Colonic mucosa (tissue), 4 donors: ENCODE results near the gene SDCBP2. TPM values are rescaled to one million over a fixed set of nuclear protein-coding genes. Genes with fewer than 3 reads are reported as not detected.

Source experiments
- DNase-seq: peaks from one replicate; pipeline ENCODE4 v3.0.0-alpha.2; 2020
- H3K27ac ChIP-seq: fragments of 200-600 bp; one replicate; pipeline ENCODE4 v1.8.0; 2021
- H3K27me3 ChIP-seq: fragments of 200-600 bp; one replicate; pipeline ENCODE4 v1.8.0; 2021
- H3K36me3 ChIP-seq: fragments of 200-600 bp; one replicate; pipeline ENCODE4 v1.8.0; 2021
- H3K4me1 ChIP-seq: fragments of 200-600 bp; one replicate; pipeline ENCODE4 v1.8.0; 2021; ENCODE audit warnings: mild to moderate bottlenecking
- H3K4me3 ChIP-seq: fragments of 200-600 bp; one replicate; pipeline ENCODE4 v1.8.0; 2021
- H3K9ac ChIP-seq, 2 donors: one replicate each; pipeline ENCODE4 v1.7.0; 2013; ENCODE audit warnings: control low read depth in 2 of 2, low read depth in 2 of 2, low read length in 2 of 2
- H3K9me3 ChIP-seq: fragments of 200-600 bp; one replicate; pipeline ENCODE4 v1.8.0; 2021
- intact Hi-C: fragments of 100-400 bp; cut with DNase I; formaldehyde crosslinking; loops from one replicate; pipeline ENCODE4 v1.14.1; 2022
- total RNA-seq, 2 donors: library from RNA; stranded (reverse); fragmentation: NEBNext Ultra II Directional in 1 of 2; extraction: Animal tissue kit (Norgen Biotek cat#: 25700) in 1 of 2; gene quantifications; one replicate each; pipeline ENCODE4 v1.2.1, GENCODE V29; 2021
- TF ChIP-seq, protein P1 (sequence below): fragments of 200-600 bp; IDR thresholded peaks from one replicate; pipeline ENCODE4 v1.8.0; 2022; ENCODE audit warnings: antibody characterized with exemption, mild to moderate bottlenecking
- donor health status: healthy.
- donor health status: DM: no; HTN: no; CAD: no.
- donor health status: DM: no; HTN: no; CAD: no.

The SDCBP2 gene
- total RNA-seq, 2 donors from 2014 or later = 202 to 345 TPM

DNA sequence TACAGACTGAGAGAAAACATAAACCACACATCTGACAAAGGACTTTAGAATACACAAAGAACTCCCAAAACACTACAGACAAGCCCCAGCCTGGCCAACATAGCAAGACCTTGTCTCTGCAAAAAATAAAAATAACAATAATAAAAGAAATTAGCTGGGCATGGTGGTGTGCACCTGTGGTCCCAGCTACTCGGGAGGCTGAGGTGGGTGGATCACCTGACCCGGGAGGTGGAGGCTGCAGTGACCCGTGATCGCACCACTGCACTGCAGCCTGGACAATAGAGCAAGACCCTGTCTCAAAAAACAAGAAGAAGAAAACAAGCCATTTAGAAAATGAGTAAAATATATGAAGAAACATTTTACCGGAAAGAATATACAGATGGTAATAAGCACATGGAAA is 13.1 kb downstream of the SDCBP2 start:
- H3K27me3 ChIP-seq = no peaks in the 10 kb centered on the region
- DNase-seq = no peak
- intact Hi-C loops = no loop called here
- H3K9me3 ChIP-seq = no peaks in the 10 kb centered on the region
- H3K9ac ChIP-seq = no peak overlapping the region
- H3K4me1 ChIP-seq = no peaks in the 10 kb centered on the region
- no peak overlapping the region for H3K27ac ChIP-seq
- H3K4me3 ChIP-seq = no peak overlapping the region
- TF ChIP-seq, protein P1, sequence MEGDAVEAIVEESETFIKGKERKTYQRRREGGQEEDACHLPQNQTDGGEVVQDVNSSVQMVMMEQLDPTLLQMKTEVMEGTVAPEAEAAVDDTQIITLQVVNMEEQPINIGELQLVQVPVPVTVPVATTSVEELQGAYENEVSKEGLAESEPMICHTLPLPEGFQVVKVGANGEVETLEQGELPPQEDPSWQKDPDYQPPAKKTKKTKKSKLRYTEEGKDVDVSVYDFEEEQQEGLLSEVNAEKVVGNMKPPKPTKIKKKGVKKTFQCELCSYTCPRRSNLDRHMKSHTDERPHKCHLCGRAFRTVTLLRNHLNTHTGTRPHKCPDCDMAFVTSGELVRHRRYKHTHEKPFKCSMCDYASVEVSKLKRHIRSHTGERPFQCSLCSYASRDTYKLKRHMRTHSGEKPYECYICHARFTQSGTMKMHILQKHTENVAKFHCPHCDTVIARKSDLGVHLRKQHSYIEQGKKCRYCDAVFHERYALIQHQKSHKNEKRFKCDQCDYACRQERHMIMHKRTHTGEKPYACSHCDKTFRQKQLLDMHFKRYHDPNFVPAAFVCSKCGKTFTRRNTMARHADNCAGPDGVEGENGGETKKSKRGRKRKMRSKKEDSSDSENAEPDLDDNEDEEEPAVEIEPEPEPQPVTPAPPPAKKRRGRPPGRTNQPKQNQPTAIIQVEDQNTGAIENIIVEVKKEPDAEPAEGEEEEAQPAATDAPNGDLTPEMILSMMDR = no peak
- peaks cover 3% of the 10 kb centered on the region for H3K36me3 ChIP-seq

DNA sequence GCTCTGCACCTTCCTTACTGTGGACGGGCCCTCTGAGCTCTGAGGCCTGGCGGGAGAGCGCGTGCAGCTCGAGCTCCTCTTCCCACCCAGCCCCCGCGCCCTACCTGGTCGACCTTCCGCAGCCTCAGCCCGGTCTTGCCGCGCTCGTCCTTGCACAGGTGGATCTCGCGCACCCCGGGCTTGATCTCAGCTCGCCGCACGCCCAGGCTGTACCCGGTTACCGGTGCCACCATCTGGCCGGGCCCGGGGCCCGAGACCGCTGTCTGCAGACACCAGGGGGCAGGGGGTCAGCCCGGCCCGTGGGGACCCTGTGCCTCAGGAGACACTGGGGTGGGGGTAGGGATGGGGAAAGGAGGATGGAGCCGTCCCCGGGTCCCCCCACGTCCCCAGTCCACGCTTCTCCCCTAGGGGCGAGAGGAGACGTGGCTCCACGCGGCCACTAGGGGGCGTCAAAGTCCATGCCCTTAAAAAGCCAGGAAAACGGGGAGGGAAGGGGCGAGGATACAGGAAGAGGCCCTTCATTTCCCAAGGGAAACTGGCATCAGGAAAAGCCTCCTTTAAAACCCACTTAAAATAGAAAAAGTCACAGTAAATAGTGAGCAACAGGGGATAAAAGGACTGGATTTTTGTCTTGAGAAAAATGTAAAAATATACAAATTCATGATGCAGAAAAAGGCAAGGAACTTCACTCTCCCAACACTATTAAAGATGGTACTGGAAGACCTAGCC is 15.5 kb downstream of the SDCBP2 start:
- Histone ChIP-seq H3K9me3 (no peaks in the 10 kb centered on the region), H3K9ac (no peak overlapping the region), H3K27ac (no peak overlapping the region), H3K4me3 (no peak overlapping the region), H3K4me1 (no peaks in the 10 kb centered on the region), H3K36me3 (peaks cover 3% of the 10 kb centered on the region), H3K27me3 (no peaks in the 10 kb centered on the region)
- TF ChIP-seq, protein P1 = peak; percentile 97
- intact Hi-C loops = loop anchor here (2.0 kb wide), 1 partner anchor 123 kb away; no protein-coding TSS in a partner anchor
- peak; percentile 78 for DNase-seq

DNA sequence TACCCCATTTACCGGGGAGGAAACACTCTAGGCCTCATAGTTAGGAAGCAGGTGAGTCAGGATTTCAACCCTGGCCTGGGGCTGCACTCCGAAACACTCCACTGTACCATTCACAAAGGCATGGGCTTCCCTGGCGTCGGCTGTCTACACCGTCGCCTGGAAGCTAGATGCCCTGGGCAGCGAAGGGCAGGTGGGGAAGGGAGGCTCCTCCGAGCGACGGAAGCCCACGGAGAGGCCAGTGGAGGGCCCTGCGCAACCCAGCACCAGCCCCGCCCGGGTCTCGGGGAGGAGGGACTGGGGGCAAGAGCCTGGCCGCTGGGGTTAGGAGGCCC is 16.1 kb downstream of the SDCBP2 start:
- intact Hi-C loops = loop anchor here (2.0 kb wide), 1 partner anchor 124 kb away; no protein-coding TSS in a partner anchor
- Histone ChIP-seq H3K4me3 (no peak overlapping the region), H3K27me3 (no peaks in the 10 kb centered on the region), H3K9me3 (no peaks in the 10 kb centered on the region), H3K4me1 (no peaks in the 10 kb centered on the region), H3K9ac (no peak overlapping the region), H3K36me3 (peaks cover 3% of the 10 kb centered on the region), H3K27ac (no peak overlapping the region)
- DNase-seq = no peak
- TF ChIP-seq, protein P1 = no peak

DNA sequence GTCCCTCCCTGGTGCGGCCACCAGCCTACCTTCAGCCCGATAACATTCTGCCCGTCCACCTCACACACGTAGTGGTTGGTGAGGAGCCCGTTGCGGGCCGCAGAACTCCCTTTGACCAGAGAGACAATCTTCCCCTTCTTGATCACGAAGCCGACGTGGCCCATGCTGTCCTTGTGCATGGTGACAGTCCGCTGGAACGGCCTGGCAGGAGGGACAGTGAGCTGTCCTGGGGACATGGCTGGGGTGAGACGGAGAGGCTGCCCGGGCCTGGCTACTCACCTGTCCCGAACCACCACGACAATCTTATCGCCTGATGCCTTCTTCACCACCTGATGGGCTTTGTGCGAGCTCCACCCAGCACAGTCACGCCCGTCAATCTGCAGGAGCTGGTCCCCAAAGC is 16.6 kb downstream of the SDCBP2 start:
- DNase-seq = no peak
- no peak overlapping the region for H3K4me3 ChIP-seq
- no peaks in the 10 kb centered on the region for H3K9me3 ChIP-seq
- H3K4me1 ChIP-seq = no peaks in the 10 kb centered on the region
- TF ChIP-seq, protein P1 = no peak
- H3K36me3 ChIP-seq = peaks cover 3% of the 10 kb centered on the region
- H3K9ac ChIP-seq = no peak overlapping the region
- H3K27me3 ChIP-seq = no peaks in the 10 kb centered on the region
- intact Hi-C loops = loop anchor here (2.0 kb wide), 1 partner anchor 124 kb away; no protein-coding TSS in a partner anchor
- H3K27ac ChIP-seq = no peak overlapping the region

DNA sequence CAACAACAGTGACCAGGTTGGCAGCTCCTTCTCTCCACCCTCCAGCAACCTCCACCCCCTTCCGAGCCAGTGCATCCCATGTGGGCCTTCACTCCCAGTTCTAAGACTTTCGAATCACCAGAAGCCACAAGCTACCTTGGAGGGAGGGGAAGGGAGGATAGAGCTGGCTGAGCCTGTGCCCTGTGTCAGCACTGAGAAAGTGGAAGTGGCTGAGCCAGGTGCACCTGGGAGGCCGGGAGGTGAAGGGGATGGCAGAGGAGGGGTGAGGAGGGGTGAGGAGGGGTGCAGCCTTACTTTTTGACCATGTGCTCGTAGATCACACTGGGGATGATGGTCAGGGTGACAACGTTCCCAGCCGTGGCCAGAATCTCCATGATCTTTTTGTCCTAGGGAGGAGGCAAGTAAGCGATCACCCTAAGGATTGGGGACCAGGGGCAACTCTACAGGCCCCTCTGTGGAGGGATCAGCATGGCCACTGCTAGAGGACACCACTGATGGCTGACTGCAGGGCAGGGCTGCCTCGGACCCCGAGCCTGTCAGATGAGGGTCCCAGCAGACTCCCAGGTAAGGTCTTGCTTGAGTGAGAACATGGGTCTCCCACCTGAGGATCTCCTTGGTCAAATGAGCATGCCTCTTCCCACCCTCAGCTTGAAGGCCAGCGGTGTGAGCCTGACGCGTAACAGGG is 18.3 kb downstream of the SDCBP2 start:
- TF ChIP-seq, protein P1 = no peak
- intact Hi-C loops = no loop called here
- H3K9ac ChIP-seq = no peak overlapping the region
- H3K9me3 ChIP-seq = no peaks in the 10 kb centered on the region
- no peak overlapping the region for H3K27ac ChIP-seq
- H3K4me1 ChIP-seq = no peaks in the 10 kb centered on the region
- H3K4me3 ChIP-seq = no peak overlapping the region
- peaks cover 3% of the 10 kb centered on the region for H3K36me3 ChIP-seq
- H3K27me3 ChIP-seq = no peaks in the 10 kb centered on the region
- DNase-seq = no peak
